ENCODE measurements around the gene FLT4.

- TF ChIP-seq CTCF (IDR thresholded peaks at IDR 0.05; ENCODE audit: poor library complexity, severe bottlenecking) = no peak
- TF ChIP-seq EZH2 (IDR thresholded peaks at IDR 0.05; ENCODE audit: borderline replicate concordance, insufficient read depth, low read length, poor library complexity, severe bottlenecking) = no peak
These were observed 94.1 kb downstream of the FLT4 start for GRCh38 chr5:180555168-180555921.
